HG02981 (cell line): ENCODE results near the gene CTNNA3.

Experiments
- ATAC-seq: cut with Tn5 transposase; IDR thresholded peaks from one replicate; pipeline ENCODE4 v1.9.1; 2021; ENCODE audit warnings: mild to moderate bottlenecking, moderate library complexity; ENCODE audit not compliant: unreplicated experiment

The CTNNA3 gene

GRCh38 chr10:66713387-66713786, 982.6 kb downstream of the CTNNA3 start:
- no peak for ATAC-seq

- no peak for ATAC-seq
Observed at GRCh38 chr10:66698069-66698468, 997.9 kb downstream of the CTNNA3 start.

GRCh38 chr10:66695046-66695445, 1000.9 kb downstream of the CTNNA3 start:
- no peak for ATAC-seq

GRCh38 chr10:66684581-66684980, 1011.4 kb downstream of the CTNNA3 start:
- ATAC-seq = no peak

GRCh38 chr10:66680886-66681285, 1015.1 kb downstream of the CTNNA3 start:
- no peak for ATAC-seq

GRCh38 chr10:66678521-66678920, 1017.5 kb downstream of the CTNNA3 start:
- no peak for ATAC-seq

GRCh38 chr10:66673071-66673470, 1022.9 kb downstream of the CTNNA3 start:
- no peak for ATAC-seq

GRCh38 chr10:66671562-66671961, 1024.4 kb downstream of the CTNNA3 start:
- ATAC-seq = no peak

- no peak for ATAC-seq
Observed at GRCh38 chr10:66671064-66671463, 1024.9 kb downstream of the CTNNA3 start.

- no peak for ATAC-seq
Observed at GRCh38 chr10:66656499-66656898, 1039.5 kb downstream of the CTNNA3 start.

GRCh38 chr10:66654861-66655260, 1041.1 kb downstream of the CTNNA3 start:
- ATAC-seq = no peak

GRCh38 chr10:66651308-66652082, 1044.5 kb downstream of the CTNNA3 start:
- no peak for ATAC-seq

- no peak for ATAC-seq
Observed at GRCh38 chr10:66649626-66650025, 1046.4 kb downstream of the CTNNA3 start.

GRCh38 chr10:66642217-66642616, 1053.8 kb downstream of the CTNNA3 start:
- no peak for ATAC-seq

GRCh38 chr10:66639371-66639770, 1056.6 kb downstream of the CTNNA3 start:
- no peak for ATAC-seq

- no peak for ATAC-seq
Observed at GRCh38 chr10:66637273-66638036, 1058.5 kb downstream of the CTNNA3 start.

- no peak for ATAC-seq
Observed at GRCh38 chr10:66629996-66630395, 1066.0 kb downstream of the CTNNA3 start.

- no peak for ATAC-seq
Observed at GRCh38 chr10:66627156-66627555, 1068.8 kb downstream of the CTNNA3 start.

- ATAC-seq = no peak
Observed at GRCh38 chr10:66625709-66626590, 1070.0 kb downstream of the CTNNA3 start.

- ATAC-seq = no peak
Observed at GRCh38 chr10:66622050-66622449, 1073.9 kb downstream of the CTNNA3 start.

GRCh38 chr10:66604195-66604594, 1091.8 kb downstream of the CTNNA3 start:
- no peak for ATAC-seq
